Measurements from ENCODE around the gene PRODH2.

- TF ChIP-seq CEBPB (IDR thresholded peaks at IDR 0.05; ENCODE audit: low read depth) = no peak
- TF ChIP-seq CTCF (IDR thresholded peaks at IDR 0.05 in 2 of 3, conservative IDR thresholded peaks at IDR 0.05 in 1 of 3; ENCODE audit: borderline replicate concordance in 1 of 3, insufficient read depth in 1 of 3, low read depth in 2 of 3, low read length in 2 of 3) = no peak
- no peak for TF ChIP-seq ZFX (IDR thresholded peaks at IDR 0.05)
- TF ChIP-seq POLR2AphosphoS5 (IDR thresholded peaks at IDR 0.05; ENCODE audit: low read depth, low read length) = no peak
- TF ChIP-seq MAX (IDR thresholded peaks at IDR 0.05) = no peak
- no peak for TF ChIP-seq POLR2A (IDR thresholded peaks at IDR 0.05; ENCODE audit: borderline replicate concordance, extremely low read depth, insufficient read depth, insufficient read length)
Measured at GRCh38 chr19:35812220-35813042, at the start of gene PRODH2.
